ENCODE results near the gene VGLL4. TPM values are rescaled to one million over a fixed set of nuclear protein-coding genes. Genes with fewer than 3 reads are reported as not detected.

The VGLL4 gene
- total RNA-seq, 1 experiment from 2014 or later, result 46.3 TPM

GRCh38 chr3:11565072-11565471 lies 78.6 kb downstream of the VGLL4 start:
- ChIA-PET POLR2A (ENCODE audit: unreplicated experiment) (no interaction called here), CTCF (no interaction called here)
- H3F3A ChIP-seq (ENCODE audit: low read length, unreplicated experiment), result peaks cover 6% of the 10 kb centered on the region
- peaks cover 54% of the 10 kb centered on the region for H3K79me2 ChIP-seq (ENCODE audit: low read length)
- no peak overlapping the region for H3K4me2 ChIP-seq (ENCODE audit: low read length)
- ATAC-seq (no peak), DNase-seq (no peak)
- peaks cover 32% of the 10 kb centered on the region for H3K4me1 ChIP-seq (ENCODE audit: insufficient read depth, low read length)
- no peak for TF ChIP-seq EZH2 (IDR thresholded peaks at IDR 0.05; ENCODE audit: low read length, unreplicated experiment)
- TF ChIP-seq EZH2phosphoT487 (IDR thresholded peaks at IDR 0.05; ENCODE audit: borderline replicate concordance, low read length), result no peak
- TF ChIP-seq CTCF (conservative IDR thresholded peaks at IDR 0.05; ENCODE audit: low read depth, low read length), result no peak
- H3K9me2 ChIP-seq (replicated peaks; ENCODE audit: low read length), result no peaks in the 10 kb centered on the region
- no peak overlapping the region for H2AFZ ChIP-seq (ENCODE audit: low read length)
- no TSS peak for BruUV-seq (replicated peaks)
- H3K9ac ChIP-seq (ENCODE audit: low read length), result no peak overlapping the region
- intact Hi-C loops (cut with micrococcal nuclease), result no loop called here
- peaks cover 16% of the 10 kb centered on the region; the same call in 1 of the 2 replicates for H3K36me3 ChIP-seq (ENCODE audit: low read depth, low read length)
- no peak overlapping the region for H3K4me3 ChIP-seq (ENCODE audit: low read length)
- H4K20me1 ChIP-seq (ENCODE audit: low read length), result 0 out of 2 replicates have a peak, but pooled peaks cover 9% of the 10 kb centered on the region
- H3K27ac ChIP-seq (ENCODE audit: low read length), result no peak overlapping the region
- no peaks in the 10 kb centered on the region for H3K27me3 ChIP-seq (ENCODE audit: low read length)
- no peaks in the 10 kb centered on the region for H3K9me3 ChIP-seq (ENCODE audit: low read length)

- ChIA-PET POLR2A (ENCODE audit: unreplicated experiment) (no interaction called here), CTCF (no interaction called here)
- no peak for TF ChIP-seq EZH2 (IDR thresholded peaks at IDR 0.05; ENCODE audit: low read length, unreplicated experiment)
- TF ChIP-seq CTCF (conservative IDR thresholded peaks at IDR 0.05; ENCODE audit: low read depth, low read length), result no peak
- no peak for TF ChIP-seq EZH2phosphoT487 (IDR thresholded peaks at IDR 0.05; ENCODE audit: borderline replicate concordance, low read length)
- ATAC-seq, result no peak
- no TSS peak for BruUV-seq (replicated peaks)
- peaks cover 6% of the 10 kb centered on the region for H3F3A ChIP-seq (ENCODE audit: low read length, unreplicated experiment)
- H3K4me1 ChIP-seq (ENCODE audit: insufficient read depth, low read length), result peaks cover 27% of the 10 kb centered on the region
- no peak overlapping the region for H3K4me2 ChIP-seq (ENCODE audit: low read length)
- no peak overlapping the region for H2AFZ ChIP-seq (ENCODE audit: low read length)
- H4K20me1 ChIP-seq (ENCODE audit: low read length), result 0 out of 2 replicates have a peak, but pooled peaks cover 9% of the 10 kb centered on the region
- DNase-seq, result no peak
- H3K79me2 ChIP-seq (ENCODE audit: low read length), result peaks cover 49% of the 10 kb centered on the region
- H3K4me3 ChIP-seq (ENCODE audit: low read length), result no peak overlapping the region
- H3K9me2 ChIP-seq (replicated peaks; ENCODE audit: low read length), result no peaks in the 10 kb centered on the region
- H3K27ac ChIP-seq (ENCODE audit: low read length), result no peak overlapping the region
- intact Hi-C loops (cut with micrococcal nuclease), result no loop called here
- H3K36me3 ChIP-seq (ENCODE audit: low read depth, low read length), result peaks cover 16% of the 10 kb centered on the region; the same call in 1 of the 2 replicates
- no peaks in the 10 kb centered on the region for H3K27me3 ChIP-seq (ENCODE audit: low read length)
- no peak overlapping the region for H3K9ac ChIP-seq (ENCODE audit: low read length)
- H3K9me3 ChIP-seq (ENCODE audit: low read length), result no peaks in the 10 kb centered on the region
These were observed 79.1 kb downstream of the VGLL4 start for GRCh38 chr3:11564577-11565001.

- Histone ChIP-seq H3K9me2 (replicated peaks; ENCODE audit: low read length) (no peaks in the 10 kb centered on the region), H3K9ac (ENCODE audit: low read length) (no peak overlapping the region), H3K4me3 (ENCODE audit: low read length) (no peak overlapping the region), H3K9me3 (ENCODE audit: low read length) (no peaks in the 10 kb centered on the region), H3K4me1 (ENCODE audit: insufficient read depth, low read length) (peaks cover 19% of the 10 kb centered on the region), H3K79me2 (ENCODE audit: low read length) (peaks cover 43% of the 10 kb centered on the region), H3K36me3 (ENCODE audit: low read depth, low read length) (peaks cover 16% of the 10 kb centered on the region; the same call in 1 of the 2 replicates), H3F3A (ENCODE audit: low read length, unreplicated experiment) (peaks cover 2% of the 10 kb centered on the region), H3K27ac (ENCODE audit: low read length) (no peak overlapping the region), H2AFZ (ENCODE audit: low read length) (no peak overlapping the region), H3K27me3 (ENCODE audit: low read length) (no peaks in the 10 kb centered on the region), H4K20me1 (ENCODE audit: low read length) (0 out of 2 replicates have a peak, but pooled peaks cover 9% of the 10 kb centered on the region), H3K4me2 (ENCODE audit: low read length) (no peak overlapping the region)
- no TSS peak for BruUV-seq (replicated peaks)
- DNase-seq (no peak), ATAC-seq (no peak)
- intact Hi-C loops (cut with micrococcal nuclease), result no loop called here
- CTCF ChIA-PET, result no interaction called here
- POLR2A ChIA-PET (ENCODE audit: unreplicated experiment), result no interaction called here
- no peak for TF ChIP-seq CTCF (conservative IDR thresholded peaks at IDR 0.05; ENCODE audit: low read depth, low read length)
- TF ChIP-seq EZH2phosphoT487 (IDR thresholded peaks at IDR 0.05; ENCODE audit: borderline replicate concordance, low read length), result no peak
- no peak for TF ChIP-seq EZH2 (IDR thresholded peaks at IDR 0.05; ENCODE audit: low read length, unreplicated experiment)
These were observed 79.9 kb downstream of the VGLL4 start for GRCh38 chr3:11563865-11564185.

Measured in PC-3 (cell line).